ENCODE results near the gene CLEC19A. TPM values are rescaled to one million over a fixed set of nuclear protein-coding genes. Genes with fewer than 3 reads are reported as not detected.

Gene CLEC19A
- total RNA-seq, 2 experiments from 2014 or later: not detected

DNA sequence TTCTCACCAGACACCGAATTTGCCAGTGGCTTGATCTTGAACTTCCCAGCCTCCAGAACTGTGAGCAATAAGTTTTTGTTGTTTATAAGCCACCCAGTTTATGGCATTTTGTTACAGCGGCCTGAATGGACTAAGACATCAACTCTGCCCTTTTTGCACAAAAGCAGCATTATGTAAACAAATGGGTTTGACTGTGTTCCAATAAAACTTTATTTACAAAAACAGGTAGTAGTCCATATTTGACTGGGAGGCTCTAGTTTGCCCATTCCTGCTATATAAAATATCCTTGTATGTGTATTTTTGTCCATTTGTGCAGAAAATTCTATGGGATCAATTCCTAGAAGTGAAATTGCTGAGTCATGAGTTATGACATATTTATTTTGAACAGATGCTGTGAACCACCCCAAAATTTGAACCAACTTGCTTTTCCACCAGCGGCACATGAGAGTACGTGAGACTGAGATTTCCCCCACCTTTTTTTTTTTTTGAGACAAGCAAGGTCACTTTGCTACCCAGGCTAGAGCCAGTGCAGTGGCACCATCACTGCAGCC lies 21.3 kb upstream of the CLEC19A start:
- Mint-ChIP-seq H3K9me3 (peaks cover 14% of the 10 kb centered on the region), H3K27me3 (no peaks in the 10 kb centered on the region), H3K4me3 (no peak overlapping the region), H3K4me1 (ENCODE audit: low read depth) (no peaks in the 10 kb centered on the region), H3K27ac (no peak overlapping the region), H3K36me3 (no peaks in the 10 kb centered on the region)
- ChIA-PET CTCF (no interaction called here), POLR2A (no interaction called here)
- intact Hi-C loops (cut with micrococcal nuclease): no loop called here
- DNase-seq: no peak

DNA sequence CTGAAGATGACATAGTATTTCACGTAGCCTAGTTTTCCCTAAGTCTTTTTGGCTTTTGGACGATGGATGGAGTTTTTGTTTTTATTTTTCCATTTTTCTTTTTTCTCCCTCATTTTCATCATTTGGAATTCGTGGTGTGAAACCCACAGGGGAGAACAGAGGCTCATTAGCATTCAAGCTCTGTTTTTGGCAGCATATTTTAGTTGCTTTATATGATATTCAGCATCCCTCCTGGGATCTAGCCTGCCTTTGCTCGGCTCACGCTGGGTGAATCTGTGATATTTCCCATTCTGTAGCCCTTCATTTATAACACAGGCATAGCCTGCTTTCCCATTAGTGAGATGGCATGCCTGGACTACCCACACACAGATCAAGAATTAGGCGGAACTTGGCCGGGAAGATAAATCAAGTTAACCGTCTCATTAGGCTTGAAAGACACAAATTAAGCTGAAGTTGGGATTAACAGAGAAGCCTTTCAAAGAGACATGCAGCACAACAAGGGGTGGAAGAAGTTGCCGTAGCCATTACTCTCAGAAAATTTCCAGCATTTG lies 20.1 kb upstream of the CLEC19A start:
- no peaks in the 10 kb centered on the region for H3K27me3 Mint-ChIP-seq
- H3K9me3 Mint-ChIP-seq: peaks cover 15% of the 10 kb centered on the region
- ChIA-PET CTCF (interaction anchor here (0.6 kb wide), 1 partner anchor 212 kb away, joined by 3 read pairs; no protein-coding TSS in a partner anchor), POLR2A (no interaction called here)
- no peaks in the 10 kb centered on the region for H3K4me1 Mint-ChIP-seq (ENCODE audit: low read depth)
- no peaks in the 10 kb centered on the region for H3K36me3 Mint-ChIP-seq
- DNase-seq: no peak
- no peak overlapping the region for H3K4me3 Mint-ChIP-seq
- intact Hi-C loops (cut with micrococcal nuclease): no loop called here
- no peak overlapping the region for H3K27ac Mint-ChIP-seq

GRCh38 chr16:19266774-19267173 lies 18.8 kb upstream of the CLEC19A start:
- Mint-ChIP-seq H3K4me3 (no peak overlapping the region), H3K4me1 (ENCODE audit: low read depth) (no peaks in the 10 kb centered on the region), H3K27ac (no peak overlapping the region), H3K27me3 (no peaks in the 10 kb centered on the region), H3K9me3 (peaks cover 15% of the 10 kb centered on the region), H3K36me3 (no peaks in the 10 kb centered on the region)
- intact Hi-C loops (cut with micrococcal nuclease): no loop called here
- ChIA-PET POLR2A (no interaction called here), CTCF (no interaction called here)
- DNase-seq: no peak

- intact Hi-C loops (cut with micrococcal nuclease): no loop called here
- DNase-seq: no peak
- no peaks in the 10 kb centered on the region for H3K36me3 Mint-ChIP-seq
- CTCF ChIA-PET: no interaction called here
- POLR2A ChIA-PET: no interaction called here
- no peak overlapping the region for H3K4me3 Mint-ChIP-seq
- peaks cover 12% of the 10 kb centered on the region for H3K9me3 Mint-ChIP-seq
- no peak overlapping the region for H3K27ac Mint-ChIP-seq
- no peaks in the 10 kb centered on the region for H3K27me3 Mint-ChIP-seq
- no peaks in the 10 kb centered on the region for H3K4me1 Mint-ChIP-seq (ENCODE audit: low read depth)
Measured at GRCh38 chr16:19269098-19269497, 16.4 kb upstream of the CLEC19A start.

GRCh38 chr16:19274165-19274797 lies 11.2 kb upstream of the CLEC19A start:
- H3K9me3 Mint-ChIP-seq: peaks cover under 1% of the 10 kb centered on the region
- POLR2A ChIA-PET: no interaction called here
- DNase-seq: no peak
- H3K4me3 Mint-ChIP-seq: no peak overlapping the region
- intact Hi-C loops (cut with micrococcal nuclease): no loop called here
- no peaks in the 10 kb centered on the region for H3K27me3 Mint-ChIP-seq
- no peaks in the 10 kb centered on the region for H3K36me3 Mint-ChIP-seq
- no peaks in the 10 kb centered on the region for H3K4me1 Mint-ChIP-seq (ENCODE audit: low read depth)
- CTCF ChIA-PET: no interaction called here
- H3K27ac Mint-ChIP-seq: no peak overlapping the region

DNA sequence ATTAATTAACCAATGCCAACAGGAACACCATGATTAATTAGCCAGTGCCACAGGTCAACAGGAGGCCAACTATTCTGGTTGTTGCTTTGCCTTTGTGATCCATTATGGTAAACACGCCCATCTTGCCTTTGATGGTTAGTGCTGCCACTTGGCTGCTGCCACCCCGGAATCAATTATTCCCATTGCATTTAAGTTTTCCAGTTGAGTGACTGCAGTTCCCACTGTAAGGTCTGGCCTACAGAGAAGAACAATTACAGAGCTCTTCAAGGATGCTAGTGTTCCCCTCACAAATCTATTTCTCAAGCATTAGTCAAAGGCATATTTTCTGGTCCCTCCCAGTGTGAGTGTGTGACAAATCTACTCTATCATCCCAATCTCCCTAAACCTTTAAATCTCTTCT lies 7.1 kb upstream of the CLEC19A start:
- no peak for DNase-seq
- no peaks in the 10 kb centered on the region for H3K9me3 Mint-ChIP-seq
- POLR2A ChIA-PET: no interaction called here
- H3K27me3 Mint-ChIP-seq: peaks cover 3% of the 10 kb centered on the region
- intact Hi-C loops (cut with micrococcal nuclease): no loop called here
- no peak overlapping the region for H3K27ac Mint-ChIP-seq
- H3K4me1 Mint-ChIP-seq (ENCODE audit: low read depth): no peaks in the 10 kb centered on the region
- no peaks in the 10 kb centered on the region for H3K36me3 Mint-ChIP-seq
- CTCF ChIA-PET: interaction anchor here (0.6 kb wide), 1 partner anchor 224 kb away, joined by 3 read pairs; no protein-coding TSS in a partner anchor
- no peak overlapping the region for H3K4me3 Mint-ChIP-seq

- H3K4me1 Mint-ChIP-seq (ENCODE audit: low read depth): peaks cover 6% of the 10 kb centered on the region
- no peak for DNase-seq
- intact Hi-C loops (cut with micrococcal nuclease): no loop called here
- H3K27ac Mint-ChIP-seq: no peak overlapping the region
- ChIA-PET POLR2A (no interaction called here), CTCF (interaction anchor here (0.7 to 1.0 kb wide), 2 partner anchors 26 to 109 kb away, joined by 3 to 4 read pairs; no protein-coding TSS in a partner anchor)
- H3K4me3 Mint-ChIP-seq: no peak overlapping the region
- no peaks in the 10 kb centered on the region for H3K36me3 Mint-ChIP-seq
- no peaks in the 10 kb centered on the region for H3K9me3 Mint-ChIP-seq
- peaks cover 4% of the 10 kb centered on the region for H3K27me3 Mint-ChIP-seq
Measured at GRCh38 chr16:19281246-19281645, 4.3 kb upstream of the CLEC19A start.

GRCh38 chr16:19282101-19282500 lies 3.4 kb upstream of the CLEC19A start:
- Mint-ChIP-seq H3K4me1 (ENCODE audit: low read depth) (peaks cover 6% of the 10 kb centered on the region), H3K27ac (no peak overlapping the region), H3K4me3 (no peak overlapping the region), H3K9me3 (no peaks in the 10 kb centered on the region), H3K27me3 (peaks cover 4% of the 10 kb centered on the region), H3K36me3 (no peaks in the 10 kb centered on the region)
- intact Hi-C loops (cut with micrococcal nuclease): no loop called here
- CTCF ChIA-PET: no interaction called here
- POLR2A ChIA-PET: no interaction called here
- no peak for DNase-seq

- CTCF ChIA-PET: interaction anchor here (0.8 to 1.8 kb wide), 2 partner anchors 14 to 60 kb away, joined by 3 to 5 read pairs; no protein-coding TSS in a partner anchor
- H3K36me3 Mint-ChIP-seq: no peaks in the 10 kb centered on the region
- intact Hi-C loops (cut with micrococcal nuclease): no loop called here
- no peak overlapping the region for H3K4me3 Mint-ChIP-seq
- peaks cover 6% of the 10 kb centered on the region for H3K4me1 Mint-ChIP-seq (ENCODE audit: low read depth)
- no peaks in the 10 kb centered on the region for H3K9me3 Mint-ChIP-seq
- H3K27me3 Mint-ChIP-seq: peaks cover 11% of the 10 kb centered on the region
- no peak for DNase-seq
- POLR2A ChIA-PET: no interaction called here
- H3K27ac Mint-ChIP-seq: no peak overlapping the region
Measured at GRCh38 chr16:19283637-19284036, 1.9 kb upstream of the CLEC19A start.

DNA sequence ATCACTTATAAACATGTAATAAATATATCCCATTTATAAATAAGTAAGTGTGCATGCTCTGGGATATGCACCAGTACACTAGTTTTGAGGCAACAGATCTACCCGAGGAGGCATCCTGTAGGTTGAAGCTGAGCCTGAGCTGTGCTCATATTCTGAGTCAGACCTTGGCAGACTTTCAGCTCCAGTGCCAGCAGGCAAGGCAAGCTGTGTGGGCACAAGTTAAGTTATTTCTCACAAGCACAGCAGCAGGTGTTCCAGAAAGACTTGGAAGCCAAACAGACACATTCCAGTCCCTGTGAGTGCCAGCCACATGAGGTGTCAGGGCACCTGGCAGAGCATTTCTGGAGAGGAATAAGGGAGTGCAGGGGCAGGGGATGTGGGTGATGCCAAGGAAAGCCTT lies 1.3 kb upstream of the CLEC19A start:
- H3K36me3 Mint-ChIP-seq: no peaks in the 10 kb centered on the region
- peak; percentile 40 for DNase-seq
- H3K27ac Mint-ChIP-seq: no peak overlapping the region
- peaks cover 6% of the 10 kb centered on the region for H3K4me1 Mint-ChIP-seq (ENCODE audit: low read depth)
- ChIA-PET CTCF (interaction anchor here (0.8 to 1.8 kb wide), 2 partner anchors 13 to 60 kb away, joined by 3 to 5 read pairs; no protein-coding TSS in a partner anchor), POLR2A (no interaction called here)
- no peak overlapping the region for H3K4me3 Mint-ChIP-seq
- H3K9me3 Mint-ChIP-seq: no peaks in the 10 kb centered on the region
- intact Hi-C loops (cut with micrococcal nuclease): no loop called here
- H3K27me3 Mint-ChIP-seq: peaks cover 13% of the 10 kb centered on the region

DNA sequence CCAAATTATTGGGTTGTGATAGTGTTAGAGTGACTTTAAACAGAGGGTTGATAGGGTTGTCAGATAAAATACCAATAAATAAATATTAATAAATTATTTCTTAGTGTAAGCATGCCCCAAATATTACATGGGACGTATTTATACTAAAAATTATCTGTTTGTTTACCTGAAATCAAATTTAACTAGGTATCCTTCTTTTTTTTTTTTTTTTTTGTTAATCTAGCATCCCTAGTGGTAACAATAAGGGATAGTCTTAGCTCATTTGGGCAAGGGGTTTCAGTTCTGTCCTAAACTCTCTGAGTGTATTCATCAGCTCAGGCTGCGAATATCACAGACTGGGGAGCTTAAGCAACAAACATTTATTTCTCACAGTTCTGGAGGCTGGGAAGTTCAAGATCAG lies 1.3 kb downstream of the CLEC19A start:
- CTCF ChIA-PET: no interaction called here
- Mint-ChIP-seq H3K4me1 (ENCODE audit: low read depth) (peaks cover 6% of the 10 kb centered on the region), H3K4me3 (no peak overlapping the region), H3K27me3 (peaks cover 14% of the 10 kb centered on the region), H3K27ac (no peak overlapping the region), H3K36me3 (no peaks in the 10 kb centered on the region), H3K9me3 (no peaks in the 10 kb centered on the region)
- intact Hi-C loops (cut with micrococcal nuclease): no loop called here
- POLR2A ChIA-PET: no interaction called here
- no peak for DNase-seq

- H3K4me3 Mint-ChIP-seq: no peak overlapping the region
- peaks cover 6% of the 10 kb centered on the region for H3K4me1 Mint-ChIP-seq (ENCODE audit: low read depth)
- CTCF ChIA-PET: interaction anchor here (1.1 kb wide), 1 partner anchor 215 kb away, joined by 3 read pairs; no protein-coding TSS in a partner anchor
- POLR2A ChIA-PET: no interaction called here
- intact Hi-C loops (cut with micrococcal nuclease): no loop called here
- no peak for DNase-seq
- no peaks in the 10 kb centered on the region for H3K9me3 Mint-ChIP-seq
- peaks cover 14% of the 10 kb centered on the region for H3K27me3 Mint-ChIP-seq
- H3K27ac Mint-ChIP-seq: no peak overlapping the region
- no peaks in the 10 kb centered on the region for H3K36me3 Mint-ChIP-seq
Measured at GRCh38 chr16:19287241-19287640, 1.7 kb downstream of the CLEC19A start.

Measured in activated CD4-positive, alpha-beta memory T cell treated with anti-CD3 and anti-CD28 coated beads for 36 hours (primary cell).